HepG2 (cell line): ENCODE data around the gene SERPINI1. TPM values are rescaled to one million over a fixed set of nuclear protein-coding genes. Genes with fewer than 3 reads are reported as not detected.

ENCODE experiments used
- ATAC-seq: fragments of 200-7000 bp; cut with Tn5 transposase; 3 replicates; pipeline ENCODE4 v1.9.1; 2020; ENCODE audit warnings: mild to moderate bottlenecking, moderate library complexity
- BruUV-seq: library from RNA; stranded (reverse); fragments of 400-500 nt; replicated peaks from 2 replicates; lab custom pipeline; 2021; lab: Mats Ljungman, UMichigan
- CTCF ChIA-PET: fragments of 300-600 bp; formaldehyde crosslinking; extraction: SDS; loops from one replicate; lab custom pipeline; 2021; ENCODE audit warnings: low total read pairs, inconsistent platforms, low intra/inter-chr PET ratio; lab: Yijun Ruan, JAX
- POLR2A ChIA-PET: fragments of 350-600 bp; sonication (Branson Sonifier 250); formaldehyde crosslinking; loops from one replicate; lab custom pipeline; 2020; ENCODE audit warnings: antibody characterized with exemption, inconsistent platforms; lab: Yijun Ruan, JAX
- DNase-seq: peaks from one replicate; pipeline ENCODE4 v3.0.0-alpha.2; 2015; ENCODE audit warnings: low spot score
- FAIRE-seq: peaks from 3 replicates; lab custom pipeline; 2011; peaks lifted over from hg19 to GRCh38; lab: Jason Lieb, UNC
- H2AFZ ChIP-seq: one replicate; pipeline ENCODE4 v1.6.1; 2011; ENCODE audit warnings: low read length, inconsistent platforms
- H3K27ac ChIP-seq: fragments of 300-600 bp; 3 replicates; pipeline ENCODE4 v1.8.0; 2011; ENCODE audit warnings: mixed run types, mild to moderate bottlenecking, mixed read lengths, low read length, inconsistent platforms; ENCODE audit not compliant: insufficient read depth; ENCODE audit errors: extremely low read length
- H3K27me3 ChIP-seq, 2 experiments: fragments of 200-600 bp in 1 of 2; 2 replicates in 1 of 2; 3 replicates in 1 of 2; pipeline versions ENCODE4 v1.6.0 to v1.8.0; 2011; ENCODE audit warnings: low read length in 2 of 2, mild to moderate bottlenecking in 2 of 2, moderate library complexity in 2 of 2, inconsistent platforms in 1 of 2; ENCODE audit not compliant: insufficient read depth in 2 of 2, control insufficient read depth in 1 of 2
- H3K36me3 ChIP-seq, 2 experiments: fragments of 200-600 bp in 1 of 2; replicated peaks in 1 of 2; 2 replicates in 1 of 2; 3 replicates in 1 of 2; pipeline versions ENCODE4 v1.5.1 to v1.8.0; 2011; ENCODE audit warnings: low read length in 2 of 2, inconsistent platforms in 1 of 2; ENCODE audit not compliant: insufficient read depth in 2 of 2, control insufficient read depth in 1 of 2
- H3K4me1 ChIP-seq: 2 replicates; pipeline ENCODE4 v1.5.1; 2012; ENCODE audit warnings: low read length, inconsistent platforms; ENCODE audit not compliant: insufficient read depth
- H3K4me2 ChIP-seq: 2 replicates; pipeline ENCODE4 v1.6.0; 2011; ENCODE audit warnings: low read depth, low read length, inconsistent platforms
- H3K4me3 ChIP-seq, 3 experiments: fragments of 200-600 bp in 1 of 3; sonication (generic), shearing (Covaris generic) in 1 of 3; replicated peaks in 1 of 3; 2 replicates each; pipeline ENCODE4 v1.5.1; 2011 to 2016; ENCODE audit warnings: low read length in 3 of 3, inconsistent platforms in 2 of 3, low read depth in 2 of 3, mild to moderate bottlenecking in 2 of 3, control low read depth in 1 of 3, mixed read lengths in 1 of 3; ENCODE audit not compliant: insufficient read depth in 1 of 3
- H3K79me2 ChIP-seq: one replicate; pipeline ENCODE4 v1.6.1; 2011; ENCODE audit warnings: low read length, inconsistent platforms; ENCODE audit not compliant: insufficient read depth
- H3K9ac ChIP-seq: 2 replicates; pipeline ENCODE4 v1.6.0; 2011; ENCODE audit warnings: mild to moderate bottlenecking, low read depth, low read length, inconsistent platforms; ENCODE audit not compliant: insufficient read depth
- H3K9me3 ChIP-seq: 2 replicates; pipeline ENCODE4 v1.5.1; 2012; ENCODE audit warnings: mild to moderate bottlenecking, low read length
- H4K20me1 ChIP-seq: 2 replicates; pipeline ENCODE4 v1.6.0; 2011; ENCODE audit warnings: inconsistent platforms, mild to moderate bottlenecking, low read length, moderate library complexity; ENCODE audit not compliant: insufficient read depth
- ARID4A ChIP-seq: sonication (generic); formaldehyde crosslinking; IDR thresholded peaks from 2 replicates; pipeline ENCODE4 v1.5.0; 2020; ENCODE audit warnings: mild to moderate bottlenecking, missing genetic modification reagents, borderline replicate concordance
- PRMT3 ChIP-seq: sonication (generic); formaldehyde crosslinking; IDR thresholded peaks from 2 replicates; pipeline ENCODE4 v1.8.1; 2022; ENCODE audit warnings: low read depth, mild to moderate bottlenecking, moderate library complexity, missing genetic modification reagents, borderline replicate concordance
- SIX4 ChIP-seq: sonication (generic); formaldehyde crosslinking; IDR thresholded peaks from 2 replicates; pipeline ENCODE4 v1.4.0; 2020; ENCODE audit warnings: missing genetic modification reagents
- ZNF275 ChIP-seq: sonication (generic); formaldehyde crosslinking; IDR thresholded peaks from 2 replicates; pipeline ENCODE4 v1.8.0; 2022; ENCODE audit warnings: missing genetic modification reagents, mild to moderate bottlenecking, inconsistent platforms, borderline replicate concordance
- WGBS: methylation state at CpG from one replicate; pipeline ENCODE4 v1.1.6; 2017; ENCODE audit warnings: low lambda C conversion rate; 5-methylcytosine and 5-hydroxymethylcytosine counted together
- in situ Hi-C: cut with HindIII; loops from 2 replicates; pipeline ENCODE4 v1.10.0; 2017; ENCODE audit warnings: low pct_unique_long_range_greater_than_20kb; ENCODE audit not compliant: extremely low pct_ligation_motif_present
- intact Hi-C: fragments of 100-400 bp; cut with micrococcal nuclease; formaldehyde crosslinking; loops from one replicate; pipeline ENCODE4 v1.10.0; 2022; ENCODE audit not compliant: unreplicated experiment
- polyA plus RNA-seq, 8 experiments: library from polyadenylated mRNA; depleted of rRNA in 3 of 8; stranded (reverse) in 7 of 8; unstranded in 1 of 8; fragments of >200 nt; fragmentation: Illumina TruSeq in 4 of 8; extraction: Trizol in 4 of 8; gene quantifications; 2 replicates each; pipeline versions ENCODE4 v1.2.1 to v1.2.3, GENCODE V29; 2011 to 2016; ENCODE audit warnings: low read depth in 4 of 8, missing spikeins in 1 of 8, mixed read lengths in 1 of 8; ENCODE audit not compliant: insufficient read depth in 1 of 8
- total RNA-seq, 5 experiments: library from RNA; depleted of rRNA; stranded (reverse); fragments of >200 nt; fragmentation: Illumina TruSeq; extraction: Trizol; gene quantifications; 2 replicates each; pipeline ENCODE4 v1.2.3, GENCODE V29; 2016; ENCODE audit warnings: low read depth in 1 of 5
- TF ChIP-seq, protein P1 (sequence below): IDR thresholded peaks from 2 replicates; pipeline ENCODE4 v1.6.1; 2016; ENCODE audit warnings: low read depth, control low read depth

Gene SERPINI1
- total and polyA plus RNA-seq, 2 of the 13 experiments (the other 11 are each of a cell fraction or from before 2014, with no cell fraction given): 14.7 to 58.0 TPM

GRCh38 chr3:167864552-167864874 is 129.0 kb downstream of the SERPINI1 start (continued):
- TF ChIP-seq ARID4A (CRISPR knock-in tag): no peak
- TF ChIP-seq, protein P1, sequence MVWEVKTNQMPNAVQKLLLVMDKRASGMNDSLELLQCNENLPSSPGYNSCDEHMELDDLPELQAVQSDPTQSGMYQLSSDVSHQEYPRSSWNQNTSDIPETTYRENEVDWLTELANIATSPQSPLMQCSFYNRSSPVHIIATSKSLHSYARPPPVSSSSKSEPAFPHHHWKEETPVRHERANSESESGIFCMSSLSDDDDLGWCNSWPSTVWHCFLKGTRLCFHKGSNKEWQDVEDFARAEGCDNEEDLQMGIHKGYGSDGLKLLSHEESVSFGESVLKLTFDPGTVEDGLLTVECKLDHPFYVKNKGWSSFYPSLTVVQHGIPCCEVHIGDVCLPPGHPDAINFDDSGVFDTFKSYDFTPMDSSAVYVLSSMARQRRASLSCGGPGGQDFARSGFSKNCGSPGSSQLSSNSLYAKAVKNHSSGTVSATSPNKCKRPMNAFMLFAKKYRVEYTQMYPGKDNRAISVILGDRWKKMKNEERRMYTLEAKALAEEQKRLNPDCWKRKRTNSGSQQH: no peak
- TF ChIP-seq SIX4 (CRISPR knock-in tag): no peak
- no peak for TF ChIP-seq ZNF275 (CRISPR knock-in tag)

DNA sequence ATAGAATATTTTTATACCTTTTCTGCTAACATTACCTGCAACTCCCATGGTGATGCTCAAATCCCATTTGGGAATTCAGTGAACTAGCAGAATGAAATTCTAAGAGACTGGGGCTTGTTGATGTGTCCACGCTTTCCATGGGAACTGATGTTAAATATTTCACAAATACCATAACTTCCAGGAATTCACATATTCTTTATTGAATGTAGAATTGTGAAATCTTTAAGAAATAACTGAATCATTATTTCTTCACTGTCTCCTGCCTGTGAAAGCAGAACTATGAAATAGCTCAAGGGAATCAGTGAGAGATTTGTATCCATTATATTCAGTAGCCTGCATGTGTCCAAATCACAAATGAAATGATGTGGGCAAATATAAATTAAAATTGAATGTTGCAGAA is 130.8 kb downstream of the SERPINI1 start:
- Histone ChIP-seq H4K20me1 (no peaks in the 10 kb centered on the region), H3K4me3 (no peak overlapping the region), H3K9ac (no peak overlapping the region), H3K27ac (no peak overlapping the region), H3K9me3 (no peaks in the 10 kb centered on the region), H3K4me1 (no peaks in the 10 kb centered on the region), H3K79me2 (no peaks in the 10 kb centered on the region), H2AFZ (no peak overlapping the region), H3K27me3 (no peaks in the 10 kb centered on the region; a peak in 1 of 5 replicates), H3K4me2 (no peak overlapping the region), H3K36me3 (no peaks in the 10 kb centered on the region)
- DNase-seq: no peak
- intact Hi-C loops (no loop called here), in situ Hi-C loops (no loop called here)
- TF ChIP-seq PRMT3 (CRISPR knock-in tag): no peak
- ChIA-PET CTCF (no interaction called here), POLR2A (no interaction called here)
- WGBS: 0% methylated on average over 1 of the region's 1 CpG
- BruUV-seq: no TSS peak
- no peak for ATAC-seq
- no peak for FAIRE-seq
